Measurements from ENCODE around the gene WDR70. TPM values are rescaled to one million over a fixed set of nuclear protein-coding genes. Genes with fewer than 3 reads are reported as not detected.

WDR70 gene
- total RNA-seq, 6 experiments from 2014 or later: 24.0 to 29.7 (median 26.0) TPM

DNA sequence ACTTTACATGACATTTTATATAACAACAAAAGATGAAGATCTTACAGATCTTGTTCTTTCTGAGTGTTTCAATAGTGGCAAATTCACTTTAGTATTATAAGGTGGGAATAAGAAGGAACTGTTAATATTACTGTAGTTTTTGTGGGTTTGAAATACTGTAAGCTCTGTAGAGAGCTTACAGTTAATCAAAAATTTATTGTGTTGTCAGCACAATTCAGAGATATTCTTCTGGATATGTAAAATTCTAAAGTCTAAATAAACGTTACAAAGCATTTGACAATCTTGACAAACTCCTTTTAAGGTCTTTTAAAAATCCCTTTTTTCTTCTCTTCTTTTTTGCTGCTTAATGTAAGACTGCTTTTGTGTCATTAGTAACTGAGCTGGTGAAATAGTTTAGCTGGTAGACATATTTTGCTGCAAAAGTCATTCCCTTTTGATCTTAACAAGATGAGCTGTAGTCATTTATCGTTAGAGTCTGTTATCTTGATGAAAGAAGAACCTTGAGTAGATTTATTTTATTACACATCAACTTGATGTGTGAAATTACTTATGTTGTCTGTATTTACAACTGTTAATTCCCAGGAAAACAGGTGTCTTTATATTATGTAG lies 186.0 kb downstream of the WDR70 start:
- Mint-ChIP-seq H3K36me3 (ENCODE audit: low read depth) (no peaks in the 10 kb centered on the region), H3K4me1 (ENCODE audit: low read depth) (peaks cover 18% of the 10 kb centered on the region), H3K4me3 (no peak overlapping the region), H3K27me3 (ENCODE audit: insufficient read depth) (no peaks in the 10 kb centered on the region), H3K27ac (peak overlapping the region; percentile 34; the same call in 1 of the 2 replicates), H3K9me3 (no peaks in the 10 kb centered on the region)
- TF ChIP-seq, protein P1, sequence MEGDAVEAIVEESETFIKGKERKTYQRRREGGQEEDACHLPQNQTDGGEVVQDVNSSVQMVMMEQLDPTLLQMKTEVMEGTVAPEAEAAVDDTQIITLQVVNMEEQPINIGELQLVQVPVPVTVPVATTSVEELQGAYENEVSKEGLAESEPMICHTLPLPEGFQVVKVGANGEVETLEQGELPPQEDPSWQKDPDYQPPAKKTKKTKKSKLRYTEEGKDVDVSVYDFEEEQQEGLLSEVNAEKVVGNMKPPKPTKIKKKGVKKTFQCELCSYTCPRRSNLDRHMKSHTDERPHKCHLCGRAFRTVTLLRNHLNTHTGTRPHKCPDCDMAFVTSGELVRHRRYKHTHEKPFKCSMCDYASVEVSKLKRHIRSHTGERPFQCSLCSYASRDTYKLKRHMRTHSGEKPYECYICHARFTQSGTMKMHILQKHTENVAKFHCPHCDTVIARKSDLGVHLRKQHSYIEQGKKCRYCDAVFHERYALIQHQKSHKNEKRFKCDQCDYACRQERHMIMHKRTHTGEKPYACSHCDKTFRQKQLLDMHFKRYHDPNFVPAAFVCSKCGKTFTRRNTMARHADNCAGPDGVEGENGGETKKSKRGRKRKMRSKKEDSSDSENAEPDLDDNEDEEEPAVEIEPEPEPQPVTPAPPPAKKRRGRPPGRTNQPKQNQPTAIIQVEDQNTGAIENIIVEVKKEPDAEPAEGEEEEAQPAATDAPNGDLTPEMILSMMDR (IDR thresholded peaks at IDR 0.05): no peak
- DNase-seq: peak; percentile 8

DNA sequence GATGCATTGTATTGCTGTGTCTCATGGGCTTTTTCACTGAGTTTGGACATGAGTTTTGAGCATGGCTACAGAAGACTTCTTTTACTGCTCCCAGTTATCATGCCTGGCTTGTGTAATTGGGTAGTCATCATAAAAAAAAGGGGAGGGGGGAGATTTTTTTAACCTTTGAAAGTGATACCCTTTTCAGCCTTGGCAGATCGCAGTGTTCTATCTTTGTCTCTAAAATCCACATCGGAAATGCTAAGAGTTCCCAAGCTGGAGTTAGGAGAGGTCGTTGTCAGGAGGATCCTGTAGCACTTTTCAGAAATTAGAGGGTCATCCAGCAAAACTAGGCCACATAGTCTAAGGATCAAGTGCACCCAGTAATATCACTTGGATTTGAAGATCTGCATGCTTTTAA lies 188.4 kb downstream of the WDR70 start:
- no peaks in the 10 kb centered on the region for H3K27me3 Mint-ChIP-seq (ENCODE audit: insufficient read depth)
- H3K9me3 Mint-ChIP-seq: no peaks in the 10 kb centered on the region
- H3K4me1 Mint-ChIP-seq (ENCODE audit: low read depth): peaks cover 20% of the 10 kb centered on the region
- DNase-seq: no peak
- no peak overlapping the region for H3K4me3 Mint-ChIP-seq
- TF ChIP-seq, protein P1 (IDR thresholded peaks at IDR 0.05): no peak
- H3K36me3 Mint-ChIP-seq (ENCODE audit: low read depth): no peaks in the 10 kb centered on the region
- H3K27ac Mint-ChIP-seq: no peak overlapping the region

DNA sequence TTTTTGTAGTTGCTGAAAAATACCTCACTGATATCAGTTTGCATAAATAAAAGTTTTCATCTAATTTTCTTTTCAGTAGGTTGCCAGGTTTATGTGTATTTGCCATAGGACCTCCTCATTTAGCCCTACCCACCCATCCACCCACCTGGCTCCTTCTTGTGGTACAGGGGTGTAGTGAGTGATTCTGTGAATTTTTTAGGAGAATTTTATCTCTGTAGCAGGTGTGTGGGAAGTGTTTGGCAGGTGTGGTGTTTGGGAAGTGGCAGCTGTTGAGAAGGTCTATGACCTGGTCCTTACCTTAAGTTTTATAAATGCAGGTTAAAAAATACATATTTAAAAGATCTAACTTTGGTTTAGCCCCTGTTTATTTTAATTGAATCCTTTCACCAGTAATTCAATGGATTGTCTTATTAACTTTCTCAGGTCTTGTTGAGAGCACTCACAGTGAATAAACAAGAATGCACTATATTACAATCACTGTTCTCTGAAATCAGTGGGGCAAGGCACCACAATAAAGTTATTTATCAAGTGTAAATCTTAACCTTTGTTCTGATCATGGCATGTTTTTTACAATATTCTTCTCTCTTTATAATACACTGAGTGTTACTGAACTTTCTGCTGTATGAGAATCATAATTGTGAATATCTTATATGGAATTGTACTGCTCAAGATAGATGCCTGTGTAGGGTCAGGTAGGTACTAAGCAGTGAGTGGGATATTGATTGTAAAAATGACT lies 189.1 kb downstream of the WDR70 start:
- no peak for DNase-seq

DNA sequence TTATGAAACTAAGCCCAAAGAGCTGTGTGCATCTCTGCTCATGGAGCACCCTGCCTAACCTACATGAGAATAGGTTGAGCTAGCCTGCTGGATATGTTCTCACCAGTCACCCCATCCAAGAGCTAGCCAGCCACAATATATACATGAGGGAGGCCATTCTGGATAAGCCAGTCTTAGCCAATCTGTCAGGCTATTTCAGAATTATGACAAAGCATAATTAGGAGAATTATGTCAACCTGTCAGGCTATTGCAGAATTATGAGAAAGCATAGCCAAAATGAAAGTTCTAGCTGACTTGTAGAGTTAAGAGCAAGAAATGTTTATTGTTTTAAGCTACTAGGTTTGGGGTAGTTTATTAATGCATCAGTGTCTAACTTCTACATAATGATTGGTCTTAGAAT lies 189.8 kb downstream of the WDR70 start:
- no peaks in the 10 kb centered on the region for H3K27me3 Mint-ChIP-seq (ENCODE audit: insufficient read depth)
- TF ChIP-seq, protein P1 (IDR thresholded peaks at IDR 0.05): no peak
- H3K4me3 Mint-ChIP-seq: no peak overlapping the region
- DNase-seq: no peak
- H3K9me3 Mint-ChIP-seq: no peaks in the 10 kb centered on the region
- H3K36me3 Mint-ChIP-seq (ENCODE audit: low read depth): peaks cover 5% of the 10 kb centered on the region; the same call in 1 of the 2 replicates
- peaks cover 20% of the 10 kb centered on the region for H3K4me1 Mint-ChIP-seq (ENCODE audit: low read depth)
- no peak overlapping the region for H3K27ac Mint-ChIP-seq

More for the DNA sequence above, 189.1 kb downstream of the WDR70 start:
- peaks cover 20% of the 10 kb centered on the region for H3K4me1 Mint-ChIP-seq (ENCODE audit: low read depth)
- H3K27me3 Mint-ChIP-seq (ENCODE audit: insufficient read depth): no peaks in the 10 kb centered on the region
- no peaks in the 10 kb centered on the region for H3K36me3 Mint-ChIP-seq (ENCODE audit: low read depth)
- TF ChIP-seq, protein P1 (IDR thresholded peaks at IDR 0.05): no peak
- H3K27ac Mint-ChIP-seq: no peak overlapping the region
- no peak overlapping the region for H3K4me3 Mint-ChIP-seq
- no peaks in the 10 kb centered on the region for H3K9me3 Mint-ChIP-seq

DNA sequence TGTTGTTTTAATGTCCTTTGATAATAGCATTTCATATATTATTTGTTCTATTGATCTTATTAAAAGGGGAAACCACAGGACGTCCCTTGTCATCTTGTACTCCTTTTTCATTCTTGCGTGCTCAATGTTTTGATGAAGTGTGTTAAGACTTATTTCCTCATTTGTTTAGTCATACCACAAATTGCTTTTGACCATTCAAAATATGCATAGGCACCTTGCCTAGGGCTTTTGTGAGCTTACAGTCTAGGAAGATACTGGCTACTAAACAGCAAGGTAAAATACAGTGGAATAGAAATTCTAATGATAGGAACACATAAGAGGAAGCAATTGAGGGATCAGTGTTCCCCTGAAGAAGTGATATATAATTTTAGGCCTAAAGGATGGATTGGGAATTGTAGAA lies 190.3 kb downstream of the WDR70 start:
- H3K27ac Mint-ChIP-seq: no peak overlapping the region
- peaks cover 20% of the 10 kb centered on the region for H3K4me1 Mint-ChIP-seq (ENCODE audit: low read depth)
- TF ChIP-seq, protein P1 (IDR thresholded peaks at IDR 0.05): no peak
- H3K4me3 Mint-ChIP-seq: no peak overlapping the region
- no peaks in the 10 kb centered on the region for H3K9me3 Mint-ChIP-seq
- H3K27me3 Mint-ChIP-seq (ENCODE audit: insufficient read depth): no peaks in the 10 kb centered on the region
- peaks cover 8% of the 10 kb centered on the region; the same call in 1 of the 2 replicates for H3K36me3 Mint-ChIP-seq (ENCODE audit: low read depth)
- no peak for DNase-seq
